Transverse colon (tissue), 3 donors: ENCODE measurements around the gene SLC17A7.

ENCODE experiments used
- EP300 ChIP-seq: sonication (generic); formaldehyde crosslinking; IDR thresholded peaks from one replicate; pipeline ENCODE4 v1.6.1; 2017; ENCODE audit warnings: antibody characterized with exemption, low read depth
- TF ChIP-seq, protein P1 (sequence below), 5 experiments: fragments of 200-600 bp in 3 of 5; fragments of 450-650 bp in 2 of 5; sonication (generic) in 3 of 5; IDR thresholded peaks; 1 replicate in 2 of 5; 2 replicates in 3 of 5; pipeline ENCODE4 v1.5.1; 2016 to 2017; ENCODE audit warnings: antibody characterized with exemption in 5 of 5, inconsistent platforms in 3 of 5, mild to moderate bottlenecking in 2 of 5, moderate library complexity in 1 of 5

- TF ChIP-seq, protein P1, sequence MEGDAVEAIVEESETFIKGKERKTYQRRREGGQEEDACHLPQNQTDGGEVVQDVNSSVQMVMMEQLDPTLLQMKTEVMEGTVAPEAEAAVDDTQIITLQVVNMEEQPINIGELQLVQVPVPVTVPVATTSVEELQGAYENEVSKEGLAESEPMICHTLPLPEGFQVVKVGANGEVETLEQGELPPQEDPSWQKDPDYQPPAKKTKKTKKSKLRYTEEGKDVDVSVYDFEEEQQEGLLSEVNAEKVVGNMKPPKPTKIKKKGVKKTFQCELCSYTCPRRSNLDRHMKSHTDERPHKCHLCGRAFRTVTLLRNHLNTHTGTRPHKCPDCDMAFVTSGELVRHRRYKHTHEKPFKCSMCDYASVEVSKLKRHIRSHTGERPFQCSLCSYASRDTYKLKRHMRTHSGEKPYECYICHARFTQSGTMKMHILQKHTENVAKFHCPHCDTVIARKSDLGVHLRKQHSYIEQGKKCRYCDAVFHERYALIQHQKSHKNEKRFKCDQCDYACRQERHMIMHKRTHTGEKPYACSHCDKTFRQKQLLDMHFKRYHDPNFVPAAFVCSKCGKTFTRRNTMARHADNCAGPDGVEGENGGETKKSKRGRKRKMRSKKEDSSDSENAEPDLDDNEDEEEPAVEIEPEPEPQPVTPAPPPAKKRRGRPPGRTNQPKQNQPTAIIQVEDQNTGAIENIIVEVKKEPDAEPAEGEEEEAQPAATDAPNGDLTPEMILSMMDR (IDR thresholded peaks at IDR 0.05) = no peak
- no peak for TF ChIP-seq EP300
Observed at GRCh38 chr19:49462492-49462891, 21.2 kb upstream of the SLC17A7 start.
